WTC11 (cell line): ENCODE data around the gene GDF11. TPM values are rescaled to one million over a fixed set of nuclear protein-coding genes. Genes with fewer than 3 reads are reported as not detected.

Experiments used
- ATAC-seq: fragments of 200-7000 bp; cut with Tn5 transposase; 2 replicates; pipeline ENCODE4 v1.10.0; 2021; ENCODE audit warnings: mild to moderate bottlenecking, moderate library complexity
- CTCF ChIA-PET: fragments of 300-600 bp; sonication (Branson Sonifier 250); formaldehyde crosslinking; loops from one replicate; lab custom pipeline; 2021; ENCODE audit warnings: antibody characterized with exemption; lab: Charles Lee
- POLR2A ChIA-PET: fragments of 350-600 bp; sonication (Branson Sonifier 250); formaldehyde crosslinking; loops from one replicate; lab custom pipeline; 2021; ENCODE audit warnings: antibody characterized with exemption; lab: Charles Lee
- DNase-seq: peaks from one replicate; pipeline ENCODE4 v3.0.0; 2021; ENCODE audit warnings: low spot score
- H3K27ac Mint-ChIP-seq: 2 replicates; pipeline ENCODE4 v1.8.0; 2021; ENCODE audit warnings: mixed read lengths
- H3K27me3 Mint-ChIP-seq: 2 replicates; pipeline ENCODE4 v1.8.0; 2021; ENCODE audit warnings: low read depth, mild to moderate bottlenecking, moderate library complexity, mixed read lengths
- H3K36me3 Mint-ChIP-seq: 2 replicates; pipeline ENCODE4 v1.8.0; 2021; ENCODE audit warnings: mixed read lengths
- H3K4me1 Mint-ChIP-seq: 2 replicates; pipeline ENCODE4 v1.8.0; 2022; ENCODE audit warnings: mixed read lengths
- H3K4me3 Mint-ChIP-seq: 2 replicates; pipeline ENCODE4 v1.8.0; 2021; ENCODE audit warnings: mild to moderate bottlenecking, moderate library complexity, mixed read lengths
- H3K9me3 Mint-ChIP-seq: 2 replicates; pipeline ENCODE4 v1.8.0; 2021; ENCODE audit warnings: mixed read lengths
- ATF1 ChIP-seq: sonication (generic); formaldehyde crosslinking; IDR thresholded peaks from 2 replicates; pipeline ENCODE4 v1.8.1; 2023; ENCODE audit warnings: mild to moderate bottlenecking, moderate library complexity, missing genetic modification reagents
- CREB1 ChIP-seq: sonication (generic); formaldehyde crosslinking; IDR thresholded peaks from 2 replicates; pipeline ENCODE4 v1.8.0; 2023; ENCODE audit warnings: mild to moderate bottlenecking, missing genetic modification reagents
- E2F1 ChIP-seq: sonication (generic); formaldehyde crosslinking; IDR thresholded peaks from 2 replicates; pipeline ENCODE4 v1.8.0; 2022; ENCODE audit warnings: mild to moderate bottlenecking, missing genetic modification reagents
- FOXJ3 ChIP-seq: sonication (generic); formaldehyde crosslinking; IDR thresholded peaks from 2 replicates; pipeline ENCODE4 v1.9.0; 2021; ENCODE audit warnings: missing genetic modification reagents, mild to moderate bottlenecking, borderline replicate concordance
- FOXK1 ChIP-seq: sonication (generic); formaldehyde crosslinking; IDR thresholded peaks from 2 replicates; pipeline ENCODE4 v1.8.0; 2022; ENCODE audit warnings: mild to moderate bottlenecking, moderate library complexity, missing genetic modification reagents
- HMGXB4 ChIP-seq: sonication (generic); formaldehyde crosslinking; IDR thresholded peaks from 2 replicates; pipeline ENCODE4 v1.8.1; 2023; ENCODE audit warnings: mild to moderate bottlenecking, moderate library complexity, missing genetic modification reagents
- JAZF1 ChIP-seq: fragments of 250-450 bp; sonication (Bioruptor Pico); IDR thresholded peaks from 2 replicates; pipeline ENCODE4 v1.9.0; 2021; ENCODE audit warnings: moderate library complexity, mild to moderate bottlenecking, inconsistent platforms
- SMAD3 ChIP-seq: sonication (generic); formaldehyde crosslinking; IDR thresholded peaks from 2 replicates; pipeline ENCODE4 v1.8.0; 2022; ENCODE audit warnings: missing genetic modification reagents, mild to moderate bottlenecking, borderline replicate concordance
- SOX15 ChIP-seq: fragments of 250-450 bp; sonication (Bioruptor Pico); IDR thresholded peaks from 2 replicates; pipeline ENCODE4 v1.9.0; 2021; ENCODE audit warnings: mild to moderate bottlenecking
- STAT6 ChIP-seq: sonication (generic); formaldehyde crosslinking; conservative IDR thresholded peaks from 2 replicates; pipeline ENCODE4 v1.8.1; 2023; ENCODE audit warnings: mild to moderate bottlenecking, low read depth, missing genetic modification reagents, moderate library complexity
- TCF7 ChIP-seq: sonication (generic); formaldehyde crosslinking; IDR thresholded peaks from 2 replicates; pipeline ENCODE4 v1.8.0; 2022; ENCODE audit warnings: mild to moderate bottlenecking, low read depth, missing genetic modification reagents, moderate library complexity
- ZBTB21 ChIP-seq: sonication (generic); formaldehyde crosslinking; IDR thresholded peaks from 2 replicates; pipeline ENCODE4 v1.8.1; 2023; ENCODE audit warnings: mild to moderate bottlenecking, missing genetic modification reagents, borderline replicate concordance
- ZNF121 ChIP-seq: sonication (generic); formaldehyde crosslinking; IDR thresholded peaks from 2 replicates; pipeline ENCODE4 v1.8.0; 2023; ENCODE audit warnings: missing genetic modification reagents
- ZNF138 ChIP-seq: sonication (generic); formaldehyde crosslinking; conservative IDR thresholded peaks from 2 replicates; pipeline ENCODE4 v1.8.1; 2022; ENCODE audit warnings: mild to moderate bottlenecking, moderate library complexity, missing genetic modification reagents
- ZNF263 ChIP-seq: sonication (generic); formaldehyde crosslinking; IDR thresholded peaks from 2 replicates; pipeline ENCODE4 v1.8.1; 2022; ENCODE audit warnings: low read depth, mild to moderate bottlenecking, moderate library complexity, missing genetic modification reagents
- ZSCAN18 ChIP-seq: fragments of 250-450 bp; sonication (Bioruptor Pico); IDR thresholded peaks from 2 replicates; pipeline ENCODE4 v2.1.2; 2022; ENCODE audit warnings: mild to moderate bottlenecking, moderate library complexity
- total RNA-seq: library from RNA; stranded (reverse); gene quantifications from 3 replicates; pipeline ENCODE4 v1.2.3, GENCODE V29; 2021
- TF ChIP-seq, protein P1 (sequence below): fragments of 200-600 bp; IDR thresholded peaks from 2 replicates; pipeline ENCODE4 v1.8.0; 2022; ENCODE audit warnings: antibody characterized with exemption
- TF ChIP-seq, protein P2 (sequence below): sonication (generic); formaldehyde crosslinking; IDR thresholded peaks from 2 replicates; pipeline ENCODE4 v1.8.1; 2023; ENCODE audit warnings: mild to moderate bottlenecking, missing genetic modification reagents, borderline replicate concordance
- TF ChIP-seq, protein P3 (sequence below): sonication (generic); formaldehyde crosslinking; IDR thresholded peaks from 2 replicates; pipeline ENCODE4 v1.8.1; 2023; ENCODE audit warnings: mild to moderate bottlenecking, missing genetic modification reagents, moderate library complexity

Gene GDF11
- total RNA-seq, 1 experiment from 2014 or later, result 16.9 TPM

DNA sequence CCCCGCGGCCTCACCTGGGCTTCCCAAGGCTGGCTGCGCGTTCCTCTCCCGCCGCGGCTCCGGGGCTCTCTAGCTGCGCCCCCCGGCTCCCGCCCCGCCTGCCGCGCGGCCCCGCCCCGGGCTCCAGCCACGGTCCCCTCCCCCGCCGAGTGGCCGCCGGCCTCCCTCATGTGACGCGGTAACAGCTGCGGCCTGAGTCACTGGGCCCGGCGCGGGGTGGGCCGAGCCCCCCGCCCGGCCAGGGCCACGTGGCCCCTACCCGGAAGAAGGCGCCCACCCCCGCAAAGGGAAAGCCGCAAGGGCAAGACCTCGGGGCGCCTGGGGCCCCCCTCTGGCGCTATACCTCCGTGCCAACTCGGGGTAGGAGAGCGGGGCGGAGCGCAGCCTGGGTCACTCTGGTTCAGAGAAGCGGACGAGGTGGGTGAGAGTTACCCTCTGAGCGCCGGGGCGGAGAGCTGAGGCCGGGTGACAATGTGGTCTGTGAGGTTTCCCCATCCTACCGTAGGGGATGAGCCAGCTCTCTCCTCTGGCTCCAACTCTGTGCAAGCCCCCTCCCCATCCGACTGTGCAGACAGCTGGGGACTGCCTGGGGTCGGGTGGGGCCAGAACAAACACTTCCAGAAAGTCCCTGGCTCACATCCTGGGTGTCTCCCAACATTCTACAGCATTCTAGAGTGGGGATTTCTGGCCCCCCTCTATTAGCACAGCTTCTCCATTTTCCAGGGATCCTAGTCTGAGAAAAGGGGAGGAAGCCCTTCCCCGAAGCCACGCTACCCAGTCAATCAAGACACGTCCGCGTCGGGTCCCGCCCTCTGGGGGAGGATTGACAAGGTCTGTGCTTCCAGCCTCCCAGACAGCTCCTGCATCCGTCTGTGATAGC is 13.7 kb upstream of the GDF11 start, which contains the start of gene CD63 (continued):
- TF ChIP-seq SMAD3 (CRISPR knock-in tag) (no peak), FOXK1 (CRISPR knock-in tag) (no peak), JAZF1 (no peak), ZNF121 (no peak), HMGXB4 (peak; percentile 51; the same call in 1 of the 2 replicates), SOX15 (CRISPR knock-in tag) (no peak), TCF7 (CRISPR knock-in tag) (no peak), CREB1 (CRISPR knock-in tag) (no peak), ZNF263 (CRISPR knock-in tag) (no peak)
- TF ChIP-seq, protein P1, sequence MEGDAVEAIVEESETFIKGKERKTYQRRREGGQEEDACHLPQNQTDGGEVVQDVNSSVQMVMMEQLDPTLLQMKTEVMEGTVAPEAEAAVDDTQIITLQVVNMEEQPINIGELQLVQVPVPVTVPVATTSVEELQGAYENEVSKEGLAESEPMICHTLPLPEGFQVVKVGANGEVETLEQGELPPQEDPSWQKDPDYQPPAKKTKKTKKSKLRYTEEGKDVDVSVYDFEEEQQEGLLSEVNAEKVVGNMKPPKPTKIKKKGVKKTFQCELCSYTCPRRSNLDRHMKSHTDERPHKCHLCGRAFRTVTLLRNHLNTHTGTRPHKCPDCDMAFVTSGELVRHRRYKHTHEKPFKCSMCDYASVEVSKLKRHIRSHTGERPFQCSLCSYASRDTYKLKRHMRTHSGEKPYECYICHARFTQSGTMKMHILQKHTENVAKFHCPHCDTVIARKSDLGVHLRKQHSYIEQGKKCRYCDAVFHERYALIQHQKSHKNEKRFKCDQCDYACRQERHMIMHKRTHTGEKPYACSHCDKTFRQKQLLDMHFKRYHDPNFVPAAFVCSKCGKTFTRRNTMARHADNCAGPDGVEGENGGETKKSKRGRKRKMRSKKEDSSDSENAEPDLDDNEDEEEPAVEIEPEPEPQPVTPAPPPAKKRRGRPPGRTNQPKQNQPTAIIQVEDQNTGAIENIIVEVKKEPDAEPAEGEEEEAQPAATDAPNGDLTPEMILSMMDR, result no peak
- TF ChIP-seq, protein P2, sequence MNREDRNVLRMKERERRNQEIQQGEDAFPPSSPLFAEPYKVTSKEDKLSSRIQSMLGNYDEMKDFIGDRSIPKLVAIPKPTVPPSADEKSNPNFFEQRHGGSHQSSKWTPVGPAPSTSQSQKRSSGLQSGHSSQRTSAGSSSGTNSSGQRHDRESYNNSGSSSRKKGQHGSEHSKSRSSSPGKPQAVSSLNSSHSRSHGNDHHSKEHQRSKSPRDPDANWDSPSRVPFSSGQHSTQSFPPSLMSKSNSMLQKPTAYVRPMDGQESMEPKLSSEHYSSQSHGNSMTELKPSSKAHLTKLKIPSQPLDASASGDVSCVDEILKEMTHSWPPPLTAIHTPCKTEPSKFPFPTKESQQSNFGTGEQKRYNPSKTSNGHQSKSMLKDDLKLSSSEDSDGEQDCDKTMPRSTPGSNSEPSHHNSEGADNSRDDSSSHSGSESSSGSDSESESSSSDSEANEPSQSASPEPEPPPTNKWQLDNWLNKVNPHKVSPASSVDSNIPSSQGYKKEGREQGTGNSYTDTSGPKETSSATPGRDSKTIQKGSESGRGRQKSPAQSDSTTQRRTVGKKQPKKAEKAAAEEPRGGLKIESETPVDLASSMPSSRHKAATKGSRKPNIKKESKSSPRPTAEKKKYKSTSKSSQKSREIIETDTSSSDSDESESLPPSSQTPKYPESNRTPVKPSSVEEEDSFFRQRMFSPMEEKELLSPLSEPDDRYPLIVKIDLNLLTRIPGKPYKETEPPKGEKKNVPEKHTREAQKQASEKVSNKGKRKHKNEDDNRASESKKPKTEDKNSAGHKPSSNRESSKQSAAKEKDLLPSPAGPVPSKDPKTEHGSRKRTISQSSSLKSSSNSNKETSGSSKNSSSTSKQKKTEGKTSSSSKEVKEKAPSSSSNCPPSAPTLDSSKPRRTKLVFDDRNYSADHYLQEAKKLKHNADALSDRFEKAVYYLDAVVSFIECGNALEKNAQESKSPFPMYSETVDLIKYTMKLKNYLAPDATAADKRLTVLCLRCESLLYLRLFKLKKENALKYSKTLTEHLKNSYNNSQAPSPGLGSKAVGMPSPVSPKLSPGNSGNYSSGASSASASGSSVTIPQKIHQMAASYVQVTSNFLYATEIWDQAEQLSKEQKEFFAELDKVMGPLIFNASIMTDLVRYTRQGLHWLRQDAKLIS, result no peak
- TF ChIP-seq, protein P3, sequence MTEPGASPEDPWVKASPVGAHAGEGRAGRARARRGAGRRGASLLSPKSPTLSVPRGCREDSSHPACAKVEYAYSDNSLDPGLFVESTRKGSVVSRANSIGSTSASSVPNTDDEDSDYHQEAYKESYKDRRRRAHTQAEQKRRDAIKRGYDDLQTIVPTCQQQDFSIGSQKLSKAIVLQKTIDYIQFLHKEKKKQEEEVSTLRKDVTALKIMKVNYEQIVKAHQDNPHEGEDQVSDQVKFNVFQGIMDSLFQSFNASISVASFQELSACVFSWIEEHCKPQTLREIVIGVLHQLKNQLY (CRISPR knock-in tag), result no peak

- ChIA-PET CTCF (interaction anchor here (0.6 to 2.7 kb wide), 22 partner anchors 8 to 977 kb away, joined by 3 to 75 read pairs (median 4); partner anchors contain the start of genes DNAJC14, ITGA7, ORMDL2 and RAB5B), POLR2A (interaction anchor here (0.5 to 2.5 kb wide), 14 partner anchors 8 to 607 kb away, joined by 3 to 21 read pairs (median 6); partner anchors contain the start of genes BLOC1S1, DNAJC14, GDF11 and ITGA7)
- DNase-seq (no peak), ATAC-seq (peak; percentile 31)
- Mint-ChIP-seq H3K4me1 (peaks cover 29% of the 10 kb centered on the region), H3K9me3 (no peaks in the 10 kb centered on the region), H3K27ac (peak overlapping the region; percentile 75), H3K27me3 (no peaks in the 10 kb centered on the region), H3K36me3 (peaks cover 14% of the 10 kb centered on the region), H3K4me3 (peak overlapping the region; percentile 88)
- no peak for TF ChIP-seq ZNF121
- no peak for TF ChIP-seq ATF1 (CRISPR knock-in tag)
- TF ChIP-seq STAT6 (CRISPR knock-in tag), result no peak
- no peak for TF ChIP-seq FOXJ3
- TF ChIP-seq ZNF138 (CRISPR knock-in tag), result no peak
- TF ChIP-seq ZBTB21, result no peak
- TF ChIP-seq ZSCAN18 (CRISPR knock-in tag), result no peak
- no peak for TF ChIP-seq E2F1 (CRISPR knock-in tag)
Observed at GRCh38 chr12:55729819-55730818, 12.8 kb upstream of the GDF11 start.
